Measurements from ENCODE around the gene BATF. TPM values are rescaled to one million over a fixed set of nuclear protein-coding genes. Genes with fewer than 3 reads are reported as not detected.

BATF gene
- polyA plus RNA-seq, 1 of the 3 experiments (the other 2 are of a cell fraction): not detected

DNA sequence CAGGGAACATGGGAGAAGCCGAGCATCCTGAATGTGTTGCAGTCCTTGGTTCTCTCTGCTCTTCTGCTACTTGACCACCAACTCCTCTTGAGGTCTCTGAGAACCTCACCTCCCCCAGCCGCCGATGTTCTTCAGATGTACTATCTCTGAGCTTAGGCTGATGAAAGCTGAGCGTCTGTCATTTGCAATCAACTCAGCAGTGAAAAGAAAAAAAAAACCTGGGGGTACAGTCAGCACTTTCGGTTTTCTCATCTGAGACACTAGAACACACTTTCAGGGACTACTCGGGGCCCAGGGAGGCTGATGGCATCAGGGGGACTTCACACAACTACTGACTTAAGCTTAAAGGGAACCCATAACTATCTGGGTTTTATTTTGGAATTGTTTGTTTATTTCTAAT lies 46.5 kb downstream of the BATF start:
- H3K9me3 ChIP-seq: no peaks in the 10 kb centered on the region
- ChIA-PET POLR2A (interaction anchor here (0.7 to 1.3 kb wide), 2 partner anchors 8 to 46 kb away, joined by 3 to 4 read pairs; no protein-coding TSS in a partner anchor), CTCF (interaction anchor here (1.1 to 15.0 kb wide), 3 partner anchors 9 to 261 kb away, joined by 3 to 439 read pairs (median 10); partner anchors contain the start of gene FLVCR2)
- TF ChIP-seq FOXM1 (IDR thresholded peaks at IDR 0.05; ENCODE audit: low read depth) (no peak), RXRA (IDR thresholded peaks at IDR 0.05; ENCODE audit: borderline replicate concordance, low read depth) (no peak), TAF1 (IDR thresholded peaks at IDR 0.05; ENCODE audit: borderline replicate concordance, low read depth, low read length) (no peak), YY1 (IDR thresholded peaks at IDR 0.05; ENCODE audit: low read depth) (no peak), RAD21 (IDR thresholded peaks at IDR 0.05; ENCODE audit: low read length) (no peak), RFX5 (IDR thresholded peaks at IDR 0.05; ENCODE audit: low read length) (no peak)
- TF ChIP-seq, protein P1, sequence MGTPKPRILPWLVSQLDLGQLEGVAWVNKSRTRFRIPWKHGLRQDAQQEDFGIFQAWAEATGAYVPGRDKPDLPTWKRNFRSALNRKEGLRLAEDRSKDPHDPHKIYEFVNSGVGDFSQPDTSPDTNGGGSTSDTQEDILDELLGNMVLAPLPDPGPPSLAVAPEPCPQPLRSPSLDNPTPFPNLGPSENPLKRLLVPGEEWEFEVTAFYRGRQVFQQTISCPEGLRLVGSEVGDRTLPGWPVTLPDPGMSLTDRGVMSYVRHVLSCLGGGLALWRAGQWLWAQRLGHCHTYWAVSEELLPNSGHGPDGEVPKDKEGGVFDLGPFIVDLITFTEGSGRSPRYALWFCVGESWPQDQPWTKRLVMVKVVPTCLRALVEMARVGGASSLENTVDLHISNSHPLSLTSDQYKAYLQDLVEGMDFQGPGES (IDR thresholded peaks at IDR 0.05; ENCODE audit: low read depth, low read length): no peak
- TF ChIP-seq, protein P2, sequence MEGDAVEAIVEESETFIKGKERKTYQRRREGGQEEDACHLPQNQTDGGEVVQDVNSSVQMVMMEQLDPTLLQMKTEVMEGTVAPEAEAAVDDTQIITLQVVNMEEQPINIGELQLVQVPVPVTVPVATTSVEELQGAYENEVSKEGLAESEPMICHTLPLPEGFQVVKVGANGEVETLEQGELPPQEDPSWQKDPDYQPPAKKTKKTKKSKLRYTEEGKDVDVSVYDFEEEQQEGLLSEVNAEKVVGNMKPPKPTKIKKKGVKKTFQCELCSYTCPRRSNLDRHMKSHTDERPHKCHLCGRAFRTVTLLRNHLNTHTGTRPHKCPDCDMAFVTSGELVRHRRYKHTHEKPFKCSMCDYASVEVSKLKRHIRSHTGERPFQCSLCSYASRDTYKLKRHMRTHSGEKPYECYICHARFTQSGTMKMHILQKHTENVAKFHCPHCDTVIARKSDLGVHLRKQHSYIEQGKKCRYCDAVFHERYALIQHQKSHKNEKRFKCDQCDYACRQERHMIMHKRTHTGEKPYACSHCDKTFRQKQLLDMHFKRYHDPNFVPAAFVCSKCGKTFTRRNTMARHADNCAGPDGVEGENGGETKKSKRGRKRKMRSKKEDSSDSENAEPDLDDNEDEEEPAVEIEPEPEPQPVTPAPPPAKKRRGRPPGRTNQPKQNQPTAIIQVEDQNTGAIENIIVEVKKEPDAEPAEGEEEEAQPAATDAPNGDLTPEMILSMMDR (IDR thresholded peaks at IDR 0.05): no peak
- TF ChIP-seq, protein P3, sequence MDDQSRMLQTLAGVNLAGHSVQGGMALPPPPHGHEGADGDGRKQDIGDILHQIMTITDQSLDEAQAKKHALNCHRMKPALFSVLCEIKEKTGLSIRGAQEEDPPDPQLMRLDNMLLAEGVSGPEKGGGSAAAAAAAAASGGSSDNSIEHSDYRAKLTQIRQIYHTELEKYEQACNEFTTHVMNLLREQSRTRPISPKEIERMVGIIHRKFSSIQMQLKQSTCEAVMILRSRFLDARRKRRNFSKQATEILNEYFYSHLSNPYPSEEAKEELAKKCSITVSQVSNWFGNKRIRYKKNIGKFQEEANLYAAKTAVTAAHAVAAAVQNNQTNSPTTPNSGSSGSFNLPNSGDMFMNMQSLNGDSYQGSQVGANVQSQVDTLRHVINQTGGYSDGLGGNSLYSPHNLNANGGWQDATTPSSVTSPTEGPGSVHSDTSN (IDR thresholded peaks at IDR 0.05): no peak
- no peak for DNase-seq
- no peak overlapping the region for H3K4me3 ChIP-seq (ENCODE audit: low read depth in 2 of 2, low read length in 1 of 2)
- 53% methylated on average over 6 of the region's 6 CpGs for WGBS (ENCODE audit: low lambda C conversion rate)
- no peak overlapping the region for H2AFZ ChIP-seq (ENCODE audit: low read depth)
- no peaks in the 10 kb centered on the region for H4K20me1 ChIP-seq (ENCODE audit: insufficient read depth)
- H3K27me3 ChIP-seq (ENCODE audit: insufficient read depth): peaks cover 35% of the 10 kb centered on the region; the same call in 1 of the 2 replicates
- no peak overlapping the region for H3K27ac ChIP-seq (ENCODE audit: low read depth in 2 of 2, low read length in 1 of 2)
- H3K4me1 ChIP-seq (ENCODE audit: control insufficient read depth in 1 of 2, insufficient read depth in 2 of 2, low read depth in 1 of 2, low read length in 1 of 2): no peaks in the 10 kb centered on the region
- no peaks in the 10 kb centered on the region for H3F3A ChIP-seq (replicated peaks; ENCODE audit: insufficient read depth)
- no peak overlapping the region for H3K9ac ChIP-seq
- H3K4me2 ChIP-seq: no peak overlapping the region
- no peaks in the 10 kb centered on the region for H3K36me3 ChIP-seq (replicated peaks in 1 of 2; ENCODE audit: control insufficient read depth in 1 of 2, insufficient read depth in 2 of 2, low read length in 1 of 2)
- H3K79me2 ChIP-seq (ENCODE audit: insufficient read depth): no peaks in the 10 kb centered on the region
- no peaks in the 10 kb centered on the region for H3K9me2 ChIP-seq

DNA sequence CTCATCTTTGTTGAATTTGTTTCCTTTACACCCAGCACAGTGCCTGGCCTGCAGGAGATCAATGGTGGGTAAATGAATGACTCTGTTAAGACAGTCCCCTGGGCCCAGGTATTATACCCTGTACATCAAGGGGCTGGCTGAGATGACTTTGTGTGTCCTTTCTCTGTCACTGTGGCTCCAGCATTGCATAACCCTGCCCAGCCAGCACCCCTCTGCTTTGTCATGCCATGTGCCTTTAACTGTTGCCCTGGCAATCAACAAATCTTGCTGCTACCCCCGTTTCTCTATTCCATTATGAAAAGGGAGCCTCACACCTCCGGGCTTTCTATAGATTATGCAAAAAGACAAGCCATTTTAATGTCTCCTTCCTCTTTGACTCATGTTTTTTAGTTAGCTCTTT lies 48.5 kb downstream of the BATF start:
- Histone ChIP-seq H3K9me3 (no peaks in the 10 kb centered on the region), H4K20me1 (ENCODE audit: insufficient read depth) (no peaks in the 10 kb centered on the region), H3K79me2 (ENCODE audit: insufficient read depth) (no peaks in the 10 kb centered on the region), H3K9me2 (no peaks in the 10 kb centered on the region), H2AFZ (ENCODE audit: low read depth) (no peak overlapping the region), H3K4me3 (ENCODE audit: low read depth in 2 of 2, low read length in 1 of 2) (no peak overlapping the region), H3K9ac (no peak overlapping the region), H3K4me1 (ENCODE audit: control insufficient read depth in 1 of 2, insufficient read depth in 2 of 2, low read depth in 1 of 2, low read length in 1 of 2) (no peaks in the 10 kb centered on the region), H3K4me2 (no peak overlapping the region), H3K27ac (ENCODE audit: low read depth in 2 of 2, low read length in 1 of 2) (no peak overlapping the region), H3K27me3 (ENCODE audit: insufficient read depth) (peaks cover 41% of the 10 kb centered on the region; the same call in 1 of the 2 replicates), H3K36me3 (replicated peaks in 1 of 2; ENCODE audit: control insufficient read depth in 1 of 2, insufficient read depth in 2 of 2, low read length in 1 of 2) (no peaks in the 10 kb centered on the region), H3F3A (replicated peaks; ENCODE audit: insufficient read depth) (no peaks in the 10 kb centered on the region)
- ChIA-PET POLR2A (no interaction called here), CTCF (interaction anchor here (11.2 to 15.0 kb wide), 2 partner anchors 9 to 83 kb away, joined by 113 to 439 read pairs; no protein-coding TSS in a partner anchor)
- 12% methylated on average over 2 of the region's 2 CpGs for WGBS (ENCODE audit: low lambda C conversion rate)
- no peak for TF ChIP-seq NFIC (IDR thresholded peaks at IDR 0.05; ENCODE audit: borderline replicate concordance)
- no peak for TF ChIP-seq TEAD4 (IDR thresholded peaks at IDR 0.05; ENCODE audit: borderline replicate concordance, insufficient read depth)
- no peak for TF ChIP-seq RCOR1 (IDR thresholded peaks at IDR 0.05; ENCODE audit: low read length)
- TF ChIP-seq, protein P1 (IDR thresholded peaks at IDR 0.05; ENCODE audit: low read depth, low read length): no peak
- no peak for TF ChIP-seq NRF1 (IDR thresholded peaks at IDR 0.05; ENCODE audit: low read depth, low read length)
- TF ChIP-seq SIN3A (IDR thresholded peaks at IDR 0.05; ENCODE audit: borderline replicate concordance, low read depth, low read length): no peak
- TF ChIP-seq ELF1 (IDR thresholded peaks at IDR 0.05): no peak
- TF ChIP-seq, protein P4, sequence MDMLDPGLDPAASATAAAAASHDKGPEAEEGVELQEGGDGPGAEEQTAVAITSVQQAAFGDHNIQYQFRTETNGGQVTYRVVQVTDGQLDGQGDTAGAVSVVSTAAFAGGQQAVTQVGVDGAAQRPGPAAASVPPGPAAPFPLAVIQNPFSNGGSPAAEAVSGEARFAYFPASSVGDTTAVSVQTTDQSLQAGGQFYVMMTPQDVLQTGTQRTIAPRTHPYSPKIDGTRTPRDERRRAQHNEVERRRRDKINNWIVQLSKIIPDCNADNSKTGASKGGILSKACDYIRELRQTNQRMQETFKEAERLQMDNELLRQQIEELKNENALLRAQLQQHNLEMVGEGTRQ (IDR thresholded peaks at IDR 0.05; ENCODE audit: borderline replicate concordance, low read depth, low read length): no peak
- no peak for TF ChIP-seq CHD2 (IDR thresholded peaks at IDR 0.05; ENCODE audit: low read length, partially characterized antibody)
- no peak for TF ChIP-seq MXI1 (IDR thresholded peaks at IDR 0.05; ENCODE audit: low read depth, low read length)
- no peak for TF ChIP-seq MEF2A (IDR thresholded peaks at IDR 0.05; ENCODE audit: borderline replicate concordance, low read depth)
- DNase-seq: no peak
